B cell (primary cell): Measurements from ENCODE around the gene RAB11FIP3. TPM values are rescaled to one million over a fixed set of nuclear protein-coding genes. Genes with fewer than 3 reads are reported as not detected.

Experiments
- ATAC-seq: fragments of 200-7000 bp; cut with Tn5 transposase; one replicate; pipeline ENCODE4 v1.10.0; 2021; ENCODE audit warnings: low read depth, mild to moderate bottlenecking, moderate number of reproducible peaks, moderate library complexity
- CTCF ChIA-PET: fragments of 350-600 bp; sonication (Branson Sonifier 250); formaldehyde crosslinking; loops from one replicate; lab custom pipeline; 2021; ENCODE audit warnings: antibody characterized with exemption, inconsistent platforms; lab: Charles Lee
- POLR2A ChIA-PET: fragments of 350-600 bp; sonication (Branson Sonifier 250); formaldehyde crosslinking; loops from one replicate; lab custom pipeline; 2021; ENCODE audit warnings: antibody characterized with exemption; lab: Charles Lee
- DNase-seq: peaks from one replicate; pipeline ENCODE4 v3.0.0; 2013
- H2AFZ ChIP-seq: 2 replicates; pipeline ENCODE4 v1.6.1; 2012; ENCODE audit warnings: mild to moderate bottlenecking, low read depth, low read length; ENCODE audit not compliant: insufficient read depth, poor library complexity, severe bottlenecking
- H3K27ac ChIP-seq, 2 donors: 1 replicate in 1 of 2; 2 replicates in 1 of 2; pipeline ENCODE4 v1.5.1; 2012 to 2013; ENCODE audit warnings: low read length in 2 of 2, mild to moderate bottlenecking in 2 of 2, moderate library complexity in 1 of 2
- H3K27me3 ChIP-seq, 4 experiments: fragments of 200-600 bp in 1 of 4; sonication (generic) in 1 of 4; replicated peaks in 1 of 4; 1 replicate in 2 of 4; 2 replicates in 2 of 4; pipeline versions ENCODE4 v1.6.1 to v1.7.0; 2013 to 2016; ENCODE audit warnings: low read length in 3 of 4, mild to moderate bottlenecking in 2 of 4, mixed read lengths in 1 of 4, moderate library complexity in 1 of 4; ENCODE audit not compliant: insufficient read depth in 4 of 4, control insufficient read depth in 3 of 4; ENCODE audit errors: control extremely low read depth in 1 of 4
- H3K36me3 ChIP-seq, 2 experiments: replicated peaks in 1 of 2; 1 replicate in 1 of 2; 2 replicates in 1 of 2; pipeline versions ENCODE4 v1.6.1 to v1.7.1; 2013; ENCODE audit warnings: low read length in 1 of 2; ENCODE audit not compliant: insufficient read depth in 2 of 2, control insufficient read depth in 1 of 2; ENCODE audit errors: control extremely low read depth in 1 of 2, extremely low read depth in 1 of 2
- H3K4me1 ChIP-seq, 2 donors: fragments of 200-600 bp in 1 of 2; sonication (generic) in 1 of 2; 1 replicate in 1 of 2; 2 replicates in 1 of 2; pipeline versions ENCODE4 v1.5.1 to v1.6.1; 2013 to 2017; ENCODE audit warnings: low read length in 2 of 2; ENCODE audit not compliant: control insufficient read depth in 2 of 2, insufficient read depth in 2 of 2
- H3K4me2 ChIP-seq: replicated peaks from 2 replicates; pipeline ENCODE3; 2012; ENCODE audit warnings: mild to moderate bottlenecking, low read depth, low read length; ENCODE audit not compliant: poor library complexity, severe bottlenecking
- H3K4me3 ChIP-seq, 5 experiments: fragments of 200-600 bp in 1 of 5; sonication (generic) in 1 of 5; 1 replicate in 3 of 5; 2 replicates in 2 of 5; pipeline versions ENCODE4 v1.5.1 to v1.7.0; 2011 to 2016; ENCODE audit warnings: low read length in 4 of 5, mild to moderate bottlenecking in 4 of 5, low read depth in 2 of 5, control low read depth in 1 of 5, moderate library complexity in 1 of 5; ENCODE audit not compliant: insufficient read depth in 1 of 5; ENCODE audit errors: control extremely low read depth in 1 of 5, extremely low read depth in 1 of 5
- H3K79me2 ChIP-seq: fragments of 200-600 bp; sonication (generic); one replicate; pipeline ENCODE4 v1.6.0; 2016; ENCODE audit warnings: low read length; ENCODE audit not compliant: control insufficient read depth, insufficient read depth
- H3K9ac ChIP-seq: fragments of 200-600 bp; sonication (generic); 2 replicates; pipeline ENCODE4 v1.6.1; 2017; ENCODE audit warnings: mild to moderate bottlenecking, low read length, moderate library complexity
- H3K9me3 ChIP-seq, 3 donors: one replicate each; pipeline versions ENCODE4 v1.6.1 to v1.7.1; 2013; ENCODE audit warnings: low read length in 2 of 3; ENCODE audit not compliant: control insufficient read depth in 2 of 3, insufficient read depth in 1 of 3; ENCODE audit errors: control extremely low read depth in 1 of 3
- H4K20me1 ChIP-seq: 2 replicates; pipeline ENCODE4 v1.6.0; 2012; ENCODE audit warnings: mild to moderate bottlenecking, low read length; ENCODE audit not compliant: insufficient read depth, control insufficient read depth, poor library complexity, severe bottlenecking
- H3K27ac Mint-ChIP-seq: one replicate; pipeline ENCODE4 v1.8.0; 2021; ENCODE audit warnings: mixed read lengths
- H3K27me3 Mint-ChIP-seq: one replicate; pipeline ENCODE4 v1.8.0; 2021; ENCODE audit warnings: mixed read lengths
- H3K4me1 Mint-ChIP-seq: one replicate; pipeline ENCODE4 v1.8.0; 2021; ENCODE audit warnings: mixed read lengths
- H3K4me3 Mint-ChIP-seq: one replicate; pipeline ENCODE4 v1.8.0; 2021; ENCODE audit warnings: mixed read lengths
- H3K9me3 Mint-ChIP-seq: one replicate; pipeline ENCODE4 v1.8.0; 2022; ENCODE audit warnings: mixed read lengths; ENCODE audit not compliant: insufficient read depth
- EZH2 ChIP-seq: IDR thresholded peaks from 2 replicates; pipeline ENCODE4 v1.6.1; 2012; ENCODE audit warnings: borderline replicate concordance, low read depth, mild to moderate bottlenecking, moderate library complexity, low read length; ENCODE audit not compliant: insufficient read depth, poor library complexity, severe bottlenecking
- WGBS: methylation state at CpG from one replicate; pipeline ENCODE4 v1.1.5; 2013; ENCODE audit warnings: missing lambda C conversion rate; ENCODE audit not compliant: insufficient coverage; 5-methylcytosine and 5-hydroxymethylcytosine counted together
- intact Hi-C: fragments of 100-400 bp; cut with micrococcal nuclease; formaldehyde crosslinking; loops from one replicate; pipeline ENCODE4 v1.10.0; 2022
- polyA plus RNA-seq: library from polyadenylated mRNA; depleted of rRNA; stranded (reverse); fragments of >200 nt; gene quantifications from 2 replicates; pipeline ENCODE4 v1.2.3, GENCODE V29; 2012
- total RNA-seq, 2 donors: library from RNA; stranded (reverse); fragments of 120-200 nt in 1 of 2; gene quantifications; 1 replicate in 1 of 2; 2 replicates in 1 of 2; pipeline versions ENCODE4 v1.2.3 to v1.2.4, GENCODE V29; 2013 to 2022
- TF ChIP-seq, protein P1 (sequence below): fragments of 200-600 bp; IDR thresholded peaks from one replicate; pipeline ENCODE4 v1.8.0; 2022; ENCODE audit warnings: antibody characterized with exemption, mild to moderate bottlenecking

RAB11FIP3 gene
- total and polyA plus RNA-seq, 2 donors (not counting 1 experiment from before 2014, with no cell fraction given): 24.3 to 57.2 TPM

GRCh38 chr16:563072-563644, 137.7 kb downstream of the RAB11FIP3 start:
- ChIA-PET CTCF (no interaction called here), POLR2A (no interaction called here)
- H3K79me2 ChIP-seq: peaks cover 16% of the 10 kb centered on the region
- intact Hi-C loops: no loop called here
- no peak for ATAC-seq
- H3K4me2 ChIP-seq: no peak overlapping the region
- H2AFZ ChIP-seq: no peak overlapping the region
- H3K4me3 ChIP-seq: no peak overlapping the region
- no peak for TF ChIP-seq EZH2
- TF ChIP-seq, protein P1, sequence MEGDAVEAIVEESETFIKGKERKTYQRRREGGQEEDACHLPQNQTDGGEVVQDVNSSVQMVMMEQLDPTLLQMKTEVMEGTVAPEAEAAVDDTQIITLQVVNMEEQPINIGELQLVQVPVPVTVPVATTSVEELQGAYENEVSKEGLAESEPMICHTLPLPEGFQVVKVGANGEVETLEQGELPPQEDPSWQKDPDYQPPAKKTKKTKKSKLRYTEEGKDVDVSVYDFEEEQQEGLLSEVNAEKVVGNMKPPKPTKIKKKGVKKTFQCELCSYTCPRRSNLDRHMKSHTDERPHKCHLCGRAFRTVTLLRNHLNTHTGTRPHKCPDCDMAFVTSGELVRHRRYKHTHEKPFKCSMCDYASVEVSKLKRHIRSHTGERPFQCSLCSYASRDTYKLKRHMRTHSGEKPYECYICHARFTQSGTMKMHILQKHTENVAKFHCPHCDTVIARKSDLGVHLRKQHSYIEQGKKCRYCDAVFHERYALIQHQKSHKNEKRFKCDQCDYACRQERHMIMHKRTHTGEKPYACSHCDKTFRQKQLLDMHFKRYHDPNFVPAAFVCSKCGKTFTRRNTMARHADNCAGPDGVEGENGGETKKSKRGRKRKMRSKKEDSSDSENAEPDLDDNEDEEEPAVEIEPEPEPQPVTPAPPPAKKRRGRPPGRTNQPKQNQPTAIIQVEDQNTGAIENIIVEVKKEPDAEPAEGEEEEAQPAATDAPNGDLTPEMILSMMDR: no peak
- peaks cover 10% of the 10 kb centered on the region for H3K27me3 Mint-ChIP-seq
- H3K27me3 ChIP-seq: peaks cover 0 to 30% (median 10%) of the 10 kb centered on the region in 4 experiments
- no peaks in the 10 kb centered on the region for H4K20me1 ChIP-seq
- H3K36me3 ChIP-seq: no peaks in the 10 kb centered on the region
- H3K4me1 ChIP-seq: peaks cover 23 to 28% of the 10 kb centered on the region in 2 donors
- no peak overlapping the region for H3K9ac ChIP-seq
- H3K9me3 ChIP-seq: peaks cover 0 to 7% (median 0%) of the 10 kb centered on the region in 3 donors
- H3K27ac Mint-ChIP-seq: no peak overlapping the region
- H3K4me3 Mint-ChIP-seq: no peak overlapping the region
- DNase-seq: no peak
- H3K9me3 Mint-ChIP-seq: no peaks in the 10 kb centered on the region
- H3K4me1 Mint-ChIP-seq: peaks cover 14% of the 10 kb centered on the region
- no peak overlapping the region for H3K27ac ChIP-seq
- 85% methylated on average over 30 of the region's 30 CpGs for WGBS

DNA sequence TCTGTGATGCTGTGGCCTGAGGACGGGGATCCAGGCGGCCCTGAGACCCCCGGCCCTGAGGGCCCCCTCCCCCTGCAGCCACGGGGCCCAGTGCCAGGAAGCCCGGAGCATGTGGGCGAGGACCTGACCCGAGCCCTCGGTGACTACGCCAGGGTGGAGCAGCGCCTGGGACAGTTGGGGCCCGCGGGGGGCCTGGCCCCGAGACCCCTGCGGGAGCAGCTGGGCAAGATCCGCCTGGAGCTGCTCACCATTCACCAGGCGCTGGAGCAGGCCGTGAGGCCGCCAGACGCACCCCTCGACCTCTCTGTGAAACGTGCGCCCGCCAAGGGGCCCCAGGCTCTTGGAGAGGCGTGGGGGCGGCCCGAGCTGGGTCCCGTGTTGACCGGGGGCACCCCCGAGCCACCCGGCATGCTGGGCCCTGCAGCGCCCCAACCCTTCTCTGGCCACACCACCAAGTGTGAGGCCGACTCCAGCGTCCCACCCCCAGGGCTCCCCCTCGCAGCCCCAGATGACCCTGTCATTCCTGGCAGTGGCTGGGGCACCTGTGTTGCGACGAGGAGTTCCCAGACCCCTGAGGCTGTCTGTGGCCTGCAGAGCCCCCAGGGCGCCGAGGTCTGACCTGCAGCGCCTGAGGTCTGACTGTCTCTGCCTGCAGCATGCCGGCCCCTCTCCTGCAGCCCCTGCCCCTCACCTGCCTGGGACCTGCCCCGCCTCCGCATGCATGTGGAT, 139.4 kb downstream of the RAB11FIP3 start:
- intact Hi-C loops: no loop called here
- H3K4me1 ChIP-seq: peaks cover 27 to 38% of the 10 kb centered on the region in 2 donors

More for the DNA sequence above, 139.4 kb downstream of the RAB11FIP3 start:
- DNase-seq: no peak
- H3K4me1 Mint-ChIP-seq: peaks cover 21% of the 10 kb centered on the region
- H3K4me3 Mint-ChIP-seq: no peak overlapping the region
- Histone ChIP-seq H4K20me1 (no peaks in the 10 kb centered on the region), H3K79me2 (peaks cover 25% of the 10 kb centered on the region), H3K4me2 (no peak overlapping the region), H3K9me3 (no peaks in the 10 kb centered on the region), H3K36me3 (no peaks in the 10 kb centered on the region), H3K27me3 (peaks cover 0 to 13% (median 4%) of the 10 kb centered on the region in 4 experiments), H2AFZ (no peak overlapping the region), H3K27ac (no peak overlapping the region), H3K9ac (no peak overlapping the region), H3K4me3 (no peak overlapping the region)
- no peak for TF ChIP-seq EZH2
- TF ChIP-seq, protein P1: no peak
- ATAC-seq: no peak
- no peaks in the 10 kb centered on the region for H3K9me3 Mint-ChIP-seq
- no peak overlapping the region for H3K27ac Mint-ChIP-seq
- H3K27me3 Mint-ChIP-seq: peaks cover 6% of the 10 kb centered on the region
- CTCF ChIA-PET: no interaction called here
- POLR2A ChIA-PET: no interaction called here
- WGBS: 95% methylated on average over 42 of the region's 42 CpGs
